C1 segment of cervical spinal cord (tissue), 14 donors: ENCODE measurements around the gene PTAR1.
"Not testable (repeated sequence)": the region's sequence is repeated elsewhere in the genome, so short reads cannot be mapped to it uniquely, and the experiment has no call there.

Experiments
- DNase-seq, 14 donors: peaks; one replicate each; lab custom pipeline; 2025; lab: John Stamatoyannopoulos, UW

Gene PTAR1, protein sequence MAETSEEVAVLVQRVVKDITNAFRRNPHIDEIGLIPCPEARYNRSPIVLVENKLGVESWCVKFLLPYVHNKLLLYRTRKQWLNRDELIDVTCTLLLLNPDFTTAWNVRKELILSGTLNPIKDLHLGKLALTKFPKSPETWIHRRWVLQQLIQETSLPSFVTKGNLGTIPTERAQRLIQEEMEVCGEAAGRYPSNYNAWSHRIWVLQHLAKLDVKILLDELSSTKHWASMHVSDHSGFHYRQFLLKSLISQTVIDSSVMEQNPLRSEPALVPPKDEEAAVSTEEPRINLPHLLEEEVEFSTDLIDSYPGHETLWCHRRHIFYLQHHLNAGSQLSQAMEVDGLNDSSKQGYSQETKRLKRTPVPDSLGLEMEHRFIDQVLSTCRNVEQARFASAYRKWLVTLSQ

DNA sequence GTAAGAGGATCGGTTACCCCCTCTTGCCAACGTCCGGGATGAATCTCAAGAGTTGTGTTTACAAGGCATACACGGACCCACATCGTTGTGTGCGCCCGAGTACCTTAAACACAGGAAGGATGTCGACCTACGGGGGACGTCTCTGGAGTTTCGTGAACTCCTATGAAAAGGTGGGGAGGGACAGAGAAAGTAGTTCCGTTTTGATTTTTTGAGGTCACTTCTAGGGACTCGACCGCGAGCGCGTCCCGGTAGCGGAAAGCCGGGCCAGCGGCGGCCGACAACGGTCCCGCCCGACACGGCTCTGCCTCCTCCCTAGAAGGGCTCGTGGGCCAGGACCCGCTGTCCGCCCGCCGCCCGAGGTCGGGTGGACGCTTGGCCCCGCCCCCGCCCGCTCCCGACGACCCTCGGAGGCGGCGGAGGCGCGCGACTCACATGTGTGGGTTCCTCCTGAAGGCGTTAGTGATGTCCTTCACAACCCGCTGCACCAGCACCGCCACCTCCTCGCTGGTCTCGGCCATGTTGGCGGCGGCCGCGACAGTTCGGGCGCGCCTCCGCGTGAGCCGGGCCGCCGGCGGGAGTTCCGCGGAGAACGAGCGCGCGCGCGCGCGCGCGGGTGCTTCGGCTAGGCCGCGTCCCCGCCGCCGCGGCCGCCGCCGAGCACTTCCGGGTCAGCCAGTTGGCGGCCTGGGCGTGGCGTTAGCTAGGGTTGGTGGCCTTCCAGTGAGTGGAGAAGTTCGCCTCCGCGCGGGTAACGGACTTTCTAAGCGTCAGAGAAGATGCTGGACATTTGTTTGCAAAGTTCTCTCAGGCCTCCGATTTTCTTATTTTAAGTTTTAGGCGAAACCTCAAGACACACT, at the start of gene PTAR1:
Gene PTAR1, minus strand, starts transcription at position 591 of the 857 bp plus-strand sequence. Its CDS starts 73 bp downstream, at position 518.
- peak; percentile 16 to 92 (median 82) for DNase-seq

DNA sequence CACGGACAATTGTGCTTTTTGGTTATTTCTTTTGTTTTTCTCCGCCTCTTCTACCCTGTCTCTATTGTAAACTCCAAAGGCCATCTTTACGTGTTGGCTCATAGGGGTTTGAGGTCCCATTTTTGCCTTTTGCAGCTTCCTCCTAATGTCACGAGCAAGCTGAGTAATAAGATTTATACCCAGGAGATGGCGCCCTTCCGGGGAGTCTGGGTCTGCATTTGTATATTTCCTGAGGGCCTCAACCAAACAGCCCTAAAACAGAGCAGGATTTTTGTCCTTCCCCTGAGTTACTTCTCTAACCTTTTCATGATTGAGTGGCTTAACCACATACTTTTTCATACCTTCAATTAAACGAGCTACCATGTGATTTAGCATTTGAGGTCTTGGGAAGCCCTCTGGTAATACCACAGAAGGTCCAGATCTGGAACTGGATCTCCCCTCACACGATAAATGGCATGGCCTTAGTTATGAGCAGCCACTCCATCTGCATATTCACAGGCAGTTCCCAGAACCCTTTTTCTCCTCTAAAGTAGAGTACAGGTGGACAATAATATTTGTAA, 49.6 kb upstream of the PTAR1 start:
- DNase-seq: no peak

DNA sequence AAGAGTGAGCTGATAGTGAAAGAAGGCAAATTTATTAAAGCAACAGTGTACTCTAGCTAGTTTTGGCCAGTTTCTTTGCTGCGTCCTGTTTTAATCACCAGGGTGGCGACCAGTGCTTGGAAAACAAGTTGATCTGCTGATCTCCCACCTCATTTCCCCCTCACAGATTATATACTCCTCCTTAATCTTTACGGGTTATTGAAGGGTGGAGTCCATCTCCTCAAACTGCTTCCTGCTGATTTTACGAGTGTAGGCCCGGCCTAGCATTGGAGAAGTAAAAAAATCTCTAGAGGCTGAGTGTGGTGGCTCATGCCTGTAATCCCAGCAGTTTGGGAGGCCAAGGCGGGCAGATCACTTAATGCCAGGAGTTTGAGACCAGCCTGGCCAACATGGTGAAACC, 46.8 kb upstream of the PTAR1 start:
- DNase-seq: no peak

DNA sequence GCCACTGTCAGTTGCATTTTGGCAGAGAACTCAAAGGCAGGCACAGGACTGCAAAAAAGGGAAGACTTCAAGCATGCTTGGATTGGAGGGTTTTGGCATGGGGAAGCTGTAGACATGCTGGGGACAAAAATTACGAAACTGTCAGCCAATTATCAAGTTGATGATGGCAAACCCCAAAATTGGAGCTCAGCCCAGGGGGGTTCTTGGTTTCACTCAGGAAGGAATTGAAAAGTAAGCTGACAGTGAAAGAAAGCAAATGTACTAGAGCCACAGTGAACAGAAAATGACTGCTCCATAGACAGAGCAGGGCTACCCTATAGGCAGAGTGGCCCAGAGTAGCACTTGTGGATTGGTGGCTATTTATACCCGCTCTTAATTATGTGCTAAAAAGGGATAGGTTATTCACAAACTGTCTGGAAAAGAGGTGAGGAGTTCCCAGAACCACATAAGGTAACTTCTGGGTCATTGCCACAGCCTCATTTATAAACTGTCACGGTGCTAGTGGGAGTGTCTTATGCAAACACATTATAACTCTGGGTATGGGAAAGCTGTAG, 46.2 kb upstream of the PTAR1 start:
- DNase-seq: peak in 2 of 14 donors; percentile 10 to 18

DNA sequence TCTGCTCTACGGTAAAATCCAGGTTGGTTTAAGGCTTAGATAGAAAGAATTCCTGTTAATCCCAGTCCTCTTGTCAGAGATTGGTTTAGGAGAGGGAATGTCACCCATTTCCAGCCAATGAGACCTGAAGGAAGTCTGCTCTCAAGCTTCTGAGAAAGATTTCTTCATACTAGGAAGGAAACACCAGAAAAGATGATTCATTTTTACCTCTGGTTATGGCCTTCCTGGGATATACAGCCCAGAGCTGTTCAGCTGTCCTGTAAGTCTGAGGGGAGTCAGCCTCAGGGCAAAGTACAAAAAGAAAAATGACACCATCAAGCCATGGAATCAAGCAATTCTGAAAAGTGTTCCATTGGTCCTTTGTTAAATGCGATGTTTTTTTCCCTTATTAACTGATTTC, 42.2 kb upstream of the PTAR1 start:
- no peak for DNase-seq

DNA sequence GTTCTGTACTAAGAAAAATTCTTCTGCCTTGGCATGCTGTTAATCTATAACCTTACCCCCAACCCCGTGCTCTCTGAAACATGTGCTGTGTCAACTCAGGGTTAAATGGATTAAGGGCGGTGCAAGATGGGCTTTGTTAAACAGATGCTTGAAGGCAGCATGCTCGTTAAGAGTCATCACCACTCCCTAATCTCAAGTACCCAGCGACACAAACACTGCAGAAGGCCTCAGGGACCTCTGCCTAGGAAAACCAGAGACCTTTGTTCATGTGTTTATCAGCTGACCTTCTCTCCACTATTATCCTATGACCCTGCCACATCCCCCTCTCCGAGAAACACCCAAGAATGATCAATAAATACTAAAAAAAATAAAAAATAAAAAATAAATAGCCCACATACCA, 40.2 kb upstream of the PTAR1 start:
- DNase-seq: not testable (repeated sequence)

DNA sequence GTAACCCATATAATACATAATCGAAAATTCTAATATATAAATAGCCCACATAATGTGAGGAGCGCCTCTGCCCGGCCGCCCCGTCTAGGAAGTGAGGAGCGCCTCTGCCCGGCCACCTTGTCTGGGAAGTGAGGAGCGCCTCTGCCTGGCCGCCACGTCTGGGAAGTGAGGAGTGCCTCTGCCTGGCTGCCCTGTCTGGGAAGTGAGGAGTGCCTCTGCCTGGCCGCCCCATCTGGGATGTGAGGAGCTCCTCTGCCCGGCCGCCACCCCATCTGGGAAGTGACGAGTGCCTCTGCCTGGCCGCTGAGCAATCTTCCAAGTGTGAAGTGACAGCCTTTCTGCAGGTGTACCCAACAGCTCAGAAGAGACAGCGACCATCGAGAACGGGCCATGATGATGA, 39.7 kb upstream of the PTAR1 start:
- DNase-seq: not testable (repeated sequence)

DNA sequence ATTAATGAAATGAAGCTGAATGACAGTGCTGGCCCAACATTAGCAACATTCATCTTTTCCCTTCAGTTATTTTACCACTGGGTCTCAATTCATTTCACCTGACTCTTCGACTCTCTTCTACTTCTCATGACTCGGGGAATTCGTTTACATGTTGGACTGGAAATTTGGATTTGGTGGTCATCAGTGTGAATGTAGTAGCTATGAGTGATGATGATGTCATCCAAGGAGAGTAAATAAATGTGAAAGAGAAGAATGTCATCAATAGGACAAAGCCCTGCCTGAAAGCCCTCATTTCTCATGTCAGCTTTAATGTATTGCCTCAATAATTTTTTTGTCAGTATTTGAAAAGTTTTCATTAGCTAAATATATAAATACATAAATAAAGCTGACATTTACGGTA, 38.9 kb upstream of the PTAR1 start:
- no peak for DNase-seq

DNA sequence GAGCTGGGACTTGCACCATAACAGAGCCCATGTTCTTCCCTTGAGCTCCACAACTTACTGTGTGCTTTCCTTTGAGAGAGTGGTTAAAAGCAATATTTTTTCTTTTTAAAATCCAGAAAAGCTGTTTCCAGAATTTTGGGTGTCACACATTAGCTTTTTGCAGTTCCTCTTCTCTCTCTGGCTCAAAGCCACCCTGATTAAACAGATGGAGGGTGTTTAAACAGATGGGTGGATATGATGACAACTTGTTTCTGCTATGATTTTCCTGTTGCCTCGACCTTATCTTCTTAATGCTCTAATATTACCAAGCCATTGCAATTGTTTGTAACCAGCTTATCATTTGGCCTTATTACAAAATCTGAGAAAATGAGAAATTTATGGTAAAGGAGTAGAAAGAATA, 37.9 kb upstream of the PTAR1 start:
- peak in 1 of 14 donors; percentile 56 for DNase-seq

DNA sequence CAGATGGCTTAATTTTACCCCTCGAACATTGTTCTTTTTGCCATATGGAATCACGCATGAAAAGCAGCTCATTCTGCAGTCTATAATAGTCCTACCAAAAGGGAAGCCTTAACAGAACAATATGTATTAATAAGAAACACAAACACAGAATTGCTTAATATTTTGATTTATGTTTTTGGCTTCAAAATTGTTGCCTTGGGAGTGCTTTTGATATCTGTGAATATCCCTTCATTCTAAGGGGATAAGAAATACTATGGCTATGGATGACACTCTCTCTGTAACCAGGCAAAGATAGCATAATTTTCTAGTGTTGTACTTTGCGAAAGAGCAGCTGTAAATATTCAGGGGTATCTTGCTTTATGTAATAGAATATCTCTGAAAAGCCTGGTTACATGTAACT, 34.5 kb upstream of the PTAR1 start:
- DNase-seq: no peak

DNA sequence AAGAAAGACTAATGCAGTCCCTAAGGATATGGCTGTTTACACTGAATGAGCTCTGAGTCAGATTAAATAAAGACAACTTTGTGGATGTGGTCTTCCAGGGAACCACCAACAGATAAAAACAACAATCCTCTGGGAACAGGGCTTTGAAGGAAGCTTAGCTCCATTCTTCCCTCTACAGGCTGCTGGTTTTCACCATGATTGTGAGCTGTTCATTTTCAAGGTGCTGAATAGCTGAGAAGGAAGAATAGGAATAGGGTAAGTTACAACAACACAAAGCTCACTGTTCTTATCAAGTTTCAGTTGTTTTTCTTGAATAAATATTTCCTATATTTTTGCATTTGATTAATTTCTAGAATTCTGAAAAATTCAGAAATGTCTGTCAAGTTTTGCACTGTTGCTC, 25.9 kb upstream of the PTAR1 start:
- no peak for DNase-seq

DNA sequence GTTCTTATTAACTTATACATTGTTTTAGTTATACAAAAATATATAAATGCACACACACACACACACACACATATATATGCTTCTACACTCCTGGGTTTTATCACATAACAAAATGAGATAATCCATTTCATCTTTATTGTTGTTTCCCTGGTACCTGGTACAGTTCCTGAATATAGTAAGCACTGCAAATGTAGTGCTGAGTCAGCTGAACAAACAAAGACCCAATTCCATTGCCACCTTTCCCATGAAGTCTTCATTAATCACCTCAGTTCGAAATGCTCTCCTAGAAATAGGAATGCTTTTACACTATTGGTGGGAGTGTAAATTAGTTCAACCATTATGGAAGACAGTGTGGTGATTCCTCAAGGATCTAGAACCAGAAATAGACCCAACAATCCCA, 13.4 kb upstream of the PTAR1 start:
- DNase-seq: no peak

DNA sequence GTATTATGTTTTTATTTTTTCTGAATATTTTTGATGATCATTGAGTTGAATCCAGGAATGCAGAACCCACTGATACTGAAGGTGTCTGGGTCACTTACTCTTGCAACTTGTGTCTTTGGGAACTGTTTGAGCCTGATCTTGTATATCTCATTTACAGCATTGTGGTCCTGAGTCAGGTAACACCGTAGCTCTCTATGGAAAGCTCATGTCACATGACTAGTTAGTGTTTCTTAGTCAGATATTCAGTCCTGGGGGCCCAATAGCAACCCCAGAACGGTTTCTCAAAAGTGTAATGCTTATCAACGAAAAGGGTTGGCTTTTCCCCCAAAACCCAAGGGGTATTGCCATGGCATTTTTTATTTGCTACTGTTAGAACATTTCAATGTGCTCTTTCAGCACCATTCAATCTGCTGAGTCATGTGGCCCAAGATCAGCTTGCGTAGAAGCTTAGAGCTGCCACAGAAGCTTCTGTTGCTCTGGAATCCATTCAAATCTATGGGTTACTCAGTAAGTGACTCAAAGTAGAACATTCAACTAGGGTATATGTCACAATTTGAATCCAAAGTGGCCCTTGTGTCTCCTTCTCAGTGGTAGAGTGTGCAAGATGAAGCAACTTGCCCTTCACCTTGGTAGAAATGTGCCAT, 12.1 kb upstream of the PTAR1 start:
- no peak for DNase-seq

DNA sequence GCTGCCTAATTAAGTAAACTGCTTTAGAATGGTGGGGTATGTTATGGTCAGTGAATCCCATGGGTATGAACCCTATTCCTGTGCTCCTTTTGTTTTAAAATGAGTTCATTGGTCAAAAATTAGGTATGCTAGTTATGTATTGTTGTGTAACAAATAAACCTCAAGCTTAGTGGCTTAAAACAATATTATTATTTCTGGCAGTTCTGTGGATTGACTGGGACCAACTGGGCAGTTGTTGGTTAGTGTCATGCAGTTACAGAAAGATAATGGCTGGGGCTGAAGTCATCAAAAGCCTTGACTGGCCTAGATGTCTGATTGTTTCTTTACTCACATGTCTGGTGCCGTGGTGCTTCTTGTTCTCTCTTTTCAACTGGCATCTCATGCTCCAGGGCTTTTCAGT, 8.9 kb upstream of the PTAR1 start:
- DNase-seq: no peak

DNA sequence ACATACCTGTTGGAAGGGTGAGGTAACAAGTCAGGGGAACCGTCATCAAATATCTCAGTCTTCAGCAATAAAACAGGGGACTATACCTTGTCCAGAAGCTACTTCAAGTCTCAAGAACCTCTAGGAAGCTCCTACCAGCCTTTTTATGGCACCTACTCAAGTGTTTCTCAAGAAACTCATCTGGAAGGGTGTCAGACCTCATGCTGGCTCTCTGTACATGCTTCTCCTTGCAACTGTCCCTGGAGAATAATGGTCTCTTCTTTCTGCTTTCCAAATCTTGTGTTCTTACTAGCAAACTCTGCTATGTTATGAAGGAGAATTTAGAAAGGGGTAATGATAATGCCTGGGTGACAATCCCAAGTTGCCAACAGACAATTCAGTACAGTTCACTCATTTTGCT, 8.3 kb upstream of the PTAR1 start:
- DNase-seq: no peak

DNA sequence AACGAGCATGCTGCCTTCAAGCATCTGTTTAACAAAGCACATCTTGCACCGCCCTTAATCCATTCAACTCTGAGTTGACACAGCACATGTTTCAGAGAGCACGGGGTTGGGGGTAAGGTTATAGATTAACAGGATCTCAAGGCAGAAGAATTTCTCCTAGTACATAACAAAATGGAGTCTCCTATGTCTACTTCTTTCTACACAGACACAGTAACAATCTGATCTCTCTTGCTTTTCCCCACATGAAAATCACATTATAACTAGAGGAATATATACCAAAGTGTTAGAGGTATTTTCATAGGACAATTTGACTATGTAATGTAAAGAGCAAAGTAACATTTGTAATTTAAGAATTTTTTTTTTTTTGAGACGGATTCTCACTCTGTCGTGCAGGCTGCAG, 4.1 kb upstream of the PTAR1 start:
- DNase-seq: not testable (repeated sequence)

DNA sequence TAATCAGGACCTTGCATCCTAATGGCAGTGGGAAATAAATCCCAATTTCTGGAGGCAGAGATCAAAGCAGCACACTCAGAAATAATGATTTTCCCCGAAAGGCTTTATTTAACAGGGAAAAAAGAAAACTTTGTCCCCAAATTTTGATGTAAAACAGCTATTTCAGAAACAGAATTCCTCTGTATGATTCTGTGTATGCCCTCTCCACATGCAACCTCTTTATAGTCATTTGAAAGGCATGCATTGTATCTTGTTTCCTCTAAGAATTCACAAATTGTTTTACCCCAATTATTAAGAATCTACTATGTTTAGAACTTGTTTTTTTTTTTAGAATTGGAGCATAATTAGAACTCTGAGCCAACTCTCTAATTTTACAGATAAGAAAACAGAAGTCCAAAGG, 2.7 kb upstream of the PTAR1 start:
- no peak for DNase-seq

DNA sequence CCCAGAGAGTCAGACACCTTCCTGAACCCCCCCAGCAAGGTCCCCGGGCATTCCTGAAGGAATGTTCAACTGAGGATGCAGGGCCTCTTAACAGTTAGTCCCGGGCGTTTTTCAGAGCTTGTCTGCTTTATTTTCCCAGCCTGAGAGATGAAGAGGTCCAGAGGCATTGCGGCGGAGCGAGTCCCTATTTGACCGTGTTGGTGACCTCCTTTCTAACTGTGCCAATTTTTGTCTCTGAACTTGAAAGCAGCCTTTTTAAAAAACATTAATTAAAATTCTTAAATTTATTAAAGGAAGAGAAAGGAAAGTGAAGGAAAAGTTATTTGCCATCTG, 433 bp upstream of the PTAR1 start:
- DNase-seq: no peak

DNA sequence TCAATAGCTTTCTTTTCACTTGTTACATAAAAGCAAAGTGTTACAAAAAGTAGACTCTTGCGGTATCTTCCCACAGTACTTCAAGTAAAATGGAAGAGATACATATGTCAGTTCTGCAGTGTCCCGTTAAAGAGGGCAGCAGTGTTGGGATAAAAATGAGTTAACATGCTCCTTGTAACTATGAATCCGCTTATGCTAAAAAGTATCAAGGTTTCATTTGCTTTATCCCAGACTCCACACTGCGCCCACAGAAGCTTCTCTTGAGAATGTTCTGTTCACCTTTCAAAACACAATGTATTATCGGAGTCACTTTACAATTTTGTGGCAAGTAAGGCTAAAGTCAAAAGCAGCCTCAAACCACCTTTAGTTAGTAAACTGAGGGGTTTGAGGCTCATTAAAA, 790 bp downstream of the PTAR1 start:
- peak in 1 of 14 donors; percentile 55 for DNase-seq

DNA sequence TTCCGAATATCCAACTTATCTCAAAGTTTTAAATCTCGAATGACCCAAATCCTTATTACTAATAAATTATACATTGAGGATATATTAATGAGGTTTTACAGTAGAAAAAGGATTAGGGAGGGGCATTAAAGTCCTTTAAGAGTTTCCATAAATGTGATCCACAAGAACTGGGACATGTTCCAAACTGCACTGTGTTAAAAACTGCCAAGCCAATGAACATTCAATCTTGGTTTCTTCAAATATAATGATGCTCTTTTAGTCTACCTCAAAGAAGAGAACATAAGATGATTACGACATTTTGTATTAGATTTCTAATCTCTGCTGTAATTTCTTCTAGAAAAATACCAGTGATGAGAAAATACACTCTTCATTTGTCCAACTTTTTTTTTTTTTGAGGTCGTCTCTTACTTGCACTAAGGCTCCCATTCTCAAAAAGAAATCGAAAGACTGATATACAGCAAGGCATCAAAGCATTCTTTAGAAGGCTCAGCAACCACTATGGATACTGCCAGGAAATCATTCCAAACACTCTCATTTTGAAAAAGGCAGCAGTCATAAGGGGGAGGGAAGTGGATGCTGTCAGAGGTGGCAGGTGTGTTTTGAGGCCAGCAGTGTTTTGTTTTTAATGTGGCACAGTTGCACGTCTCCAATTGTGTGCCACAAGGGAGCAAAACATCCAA, 1.7 kb downstream of the PTAR1 start:
- DNase-seq: peak in 1 of 14 donors; percentile 11

DNA sequence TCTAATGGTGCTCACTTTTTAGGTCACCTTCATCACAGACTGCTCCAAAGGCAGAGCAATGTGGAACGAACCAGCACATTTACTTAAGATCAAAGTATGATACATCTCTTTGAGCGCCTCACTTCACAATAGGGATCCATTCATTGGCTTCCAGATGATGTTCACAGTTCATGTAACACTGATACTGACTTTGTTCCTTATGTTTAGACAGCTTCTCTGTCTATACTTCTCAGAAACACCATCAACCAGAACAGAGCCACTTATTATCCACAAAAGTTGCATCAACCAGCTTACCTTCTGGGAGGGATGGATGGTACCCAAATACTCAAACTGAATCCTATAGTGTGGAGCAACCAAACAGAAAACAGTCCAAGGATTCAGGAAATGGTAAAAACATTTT, 4.6 kb downstream of the PTAR1 start:
- no peak for DNase-seq
